ENCODE results near the gene TPBGL.

TPBGL gene

DNA sequence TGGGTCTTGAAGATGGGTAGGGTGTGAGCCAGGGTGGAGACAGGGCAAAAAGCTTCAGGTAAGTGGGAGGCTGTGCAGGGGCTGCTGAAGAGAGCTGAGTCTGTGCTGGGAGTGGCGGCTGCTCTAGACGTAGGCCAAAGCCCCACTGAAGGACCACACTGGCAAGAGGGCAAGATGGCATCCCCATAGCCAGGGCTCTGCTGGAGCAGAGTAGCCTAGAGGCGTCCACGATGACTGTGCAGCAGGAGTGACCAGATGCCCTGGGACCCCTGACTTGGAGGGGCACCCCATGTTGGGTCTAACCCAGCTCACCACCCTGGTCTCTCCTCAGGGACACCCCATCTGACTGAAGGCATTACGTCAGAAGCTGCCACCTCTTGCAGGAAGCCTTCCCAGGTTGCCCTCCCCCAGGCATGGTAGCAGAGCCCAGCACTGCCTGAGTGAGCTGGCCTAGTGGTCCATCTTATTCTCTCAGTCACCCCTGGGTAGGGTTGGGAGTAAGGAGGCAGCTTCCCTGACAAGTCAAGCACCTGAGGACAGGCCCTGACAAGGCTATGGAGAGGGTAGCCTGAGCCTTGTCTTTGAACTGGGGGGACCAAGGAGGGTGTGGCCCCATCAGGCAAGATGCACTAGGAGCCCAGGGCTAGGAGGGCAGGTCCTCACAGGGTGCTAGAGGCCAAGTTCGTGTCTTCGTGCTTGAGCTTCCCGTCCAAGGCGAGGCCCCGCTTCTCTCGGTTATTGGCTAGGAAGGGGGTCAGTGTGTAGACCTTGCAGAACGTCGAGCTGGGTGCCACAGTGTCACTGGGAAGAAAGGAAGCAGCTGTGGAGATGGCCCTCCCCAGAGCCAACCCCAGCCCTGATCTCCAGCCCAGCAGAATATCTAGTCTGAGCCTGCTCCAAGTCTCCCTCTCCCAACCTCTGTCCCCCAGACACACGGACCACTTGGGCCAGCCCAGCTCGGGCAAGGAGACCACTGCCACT is 33.1 kb downstream of the TPBGL start:
- peak; percentile 28 for DNase-seq

DNA sequence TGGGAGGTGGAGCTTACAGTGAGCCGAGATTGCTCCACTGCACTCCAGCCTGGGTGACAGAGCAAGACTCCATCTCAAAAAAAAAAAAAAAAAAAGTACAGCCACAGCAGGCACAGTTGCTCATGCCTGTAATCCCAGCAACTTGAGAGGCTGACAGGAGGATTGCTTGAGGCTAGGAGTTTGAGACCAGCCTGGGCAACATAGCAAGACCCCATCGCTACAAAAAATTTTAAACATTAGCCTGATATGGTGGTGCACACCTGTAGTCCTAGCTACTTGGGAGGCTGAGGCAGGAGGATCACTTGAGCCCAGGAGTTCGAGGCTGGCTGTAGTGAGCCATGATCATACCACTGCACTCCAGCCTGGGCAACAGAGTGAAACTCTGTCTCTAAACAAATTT is 34.1 kb downstream of the TPBGL start:
- DNase-seq, result peak; percentile 16

DNA sequence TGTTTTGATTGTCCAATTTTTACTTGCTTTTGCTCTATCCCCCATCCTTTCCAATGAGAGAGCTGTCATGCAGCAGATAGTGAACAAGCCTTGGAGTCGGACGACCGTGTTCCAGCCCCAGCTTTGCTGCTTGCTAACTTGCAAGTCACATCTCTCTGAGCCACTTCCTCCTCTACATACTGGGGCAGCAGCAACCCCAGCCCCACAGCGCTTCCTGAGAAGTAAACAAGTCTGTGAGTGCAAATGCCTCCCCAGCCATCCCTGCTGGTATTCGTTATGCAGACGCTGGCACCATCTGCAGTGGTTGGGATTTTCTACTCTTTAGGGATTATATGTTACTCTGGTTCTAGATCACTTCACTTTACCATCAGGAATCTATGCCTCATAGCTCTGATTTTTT is 35.0 kb downstream of the TPBGL start:
- DNase-seq, result peak; percentile 63

DNA sequence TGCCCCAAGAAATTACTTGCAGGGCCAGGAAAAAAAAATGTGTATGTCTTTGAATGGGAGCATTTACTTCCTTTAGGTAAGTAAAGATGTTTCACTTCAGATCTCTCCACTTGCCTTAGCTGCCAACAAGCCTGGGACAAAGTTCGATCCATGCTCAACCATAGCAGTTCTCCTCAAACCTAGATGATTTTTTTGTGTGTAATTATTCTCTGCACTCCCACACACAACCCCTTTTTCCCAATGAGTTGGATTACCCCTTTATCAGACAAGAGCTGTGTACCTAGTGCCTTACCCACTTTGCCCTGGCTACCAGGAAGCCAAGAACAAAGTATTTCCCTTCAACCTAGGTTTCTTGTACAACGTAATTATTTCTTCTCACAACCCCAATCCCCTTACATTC is 35.6 kb downstream of the TPBGL start:
- DNase-seq, result peak; percentile 4

DNA sequence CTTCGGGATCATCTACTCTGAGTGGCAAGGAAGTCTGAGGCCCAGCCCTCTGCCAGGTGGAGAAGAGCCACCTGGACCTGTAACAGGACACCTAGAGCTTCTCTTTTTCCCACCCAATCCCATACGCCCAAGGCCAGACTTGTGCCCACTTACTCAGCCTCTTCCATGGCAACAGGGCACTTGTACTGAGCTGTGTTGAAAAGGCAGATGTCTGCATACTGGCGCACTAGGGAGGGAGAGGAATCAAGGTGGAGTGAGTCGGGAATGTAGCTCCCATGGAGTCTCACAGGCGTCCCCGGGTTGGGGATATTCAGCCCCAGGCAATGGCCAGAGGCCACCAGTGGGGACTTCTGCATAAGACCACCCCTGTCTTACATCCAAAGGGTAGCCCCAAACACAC is 36.1 kb downstream of the TPBGL start:
- no peak for DNase-seq

DNA sequence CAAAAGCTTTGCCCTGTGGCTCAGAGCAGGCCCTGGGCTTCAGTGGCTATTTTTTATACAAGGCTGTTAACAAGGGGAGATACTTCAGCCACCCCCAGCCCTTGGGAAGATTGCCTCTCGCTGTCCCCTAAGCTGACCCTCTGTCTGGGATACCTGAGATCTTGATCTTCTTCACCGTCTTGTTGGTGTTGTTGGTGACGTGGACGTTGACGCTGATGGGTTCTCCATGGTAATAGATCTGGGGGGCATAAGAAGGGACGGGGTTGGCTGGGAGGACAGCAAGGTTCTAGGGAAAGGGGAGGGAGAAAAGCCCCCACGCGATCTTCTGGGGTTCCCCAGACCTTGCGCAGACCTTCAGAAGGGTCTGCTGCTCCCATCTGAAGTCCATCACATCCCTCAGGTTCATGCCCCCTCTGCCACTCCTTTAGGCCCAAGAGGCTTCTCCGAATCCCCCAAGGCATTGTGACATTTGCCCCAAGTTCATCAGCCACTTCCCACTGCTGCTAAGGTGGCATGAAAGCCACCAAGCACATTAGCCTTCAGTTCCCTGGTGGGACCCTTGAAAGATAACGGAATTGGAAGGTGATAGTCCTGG is 36.7 kb downstream of the TPBGL start:
- DNase-seq, result peak; percentile 22

DNA sequence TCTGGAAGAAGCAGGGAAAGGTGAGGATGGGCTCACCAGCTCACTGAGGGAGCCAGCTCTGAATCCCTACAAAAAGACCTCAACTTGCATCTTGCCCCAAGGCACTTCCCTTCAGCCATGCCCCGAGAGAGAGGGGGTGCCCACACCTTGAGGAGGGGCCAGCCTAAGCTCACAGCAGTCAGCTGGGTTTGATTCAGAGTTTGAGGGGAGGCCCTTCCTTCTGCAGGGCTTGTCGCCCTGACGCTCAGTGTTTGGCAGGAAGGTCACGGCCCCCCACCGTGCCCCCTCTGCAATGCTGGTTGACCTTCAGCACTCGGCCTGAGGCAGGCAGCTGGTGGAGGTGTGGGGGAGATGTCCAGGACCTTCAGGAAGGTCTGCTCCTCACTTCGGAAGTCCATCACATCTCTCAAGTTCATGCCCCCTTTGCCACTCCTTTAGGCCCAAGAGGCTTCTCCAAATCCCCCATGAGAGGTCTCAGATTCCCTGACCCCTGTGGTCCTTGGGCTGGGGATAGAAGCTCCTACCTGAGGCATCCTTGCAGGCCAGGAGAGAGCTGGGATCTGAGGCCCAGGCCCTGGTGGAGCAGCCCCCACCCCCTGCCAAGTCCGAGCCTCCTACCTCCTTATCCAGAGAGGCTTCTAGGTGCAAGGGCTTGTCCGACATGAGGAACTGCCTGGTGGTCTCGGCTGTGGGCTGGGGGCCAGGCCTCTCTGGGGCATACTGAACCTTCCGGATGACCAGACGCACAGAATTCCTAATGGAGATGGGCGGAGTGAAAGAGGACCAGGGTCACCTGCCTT is 37.6 kb downstream of the TPBGL start:
- peak; percentile 22 for DNase-seq

DNA sequence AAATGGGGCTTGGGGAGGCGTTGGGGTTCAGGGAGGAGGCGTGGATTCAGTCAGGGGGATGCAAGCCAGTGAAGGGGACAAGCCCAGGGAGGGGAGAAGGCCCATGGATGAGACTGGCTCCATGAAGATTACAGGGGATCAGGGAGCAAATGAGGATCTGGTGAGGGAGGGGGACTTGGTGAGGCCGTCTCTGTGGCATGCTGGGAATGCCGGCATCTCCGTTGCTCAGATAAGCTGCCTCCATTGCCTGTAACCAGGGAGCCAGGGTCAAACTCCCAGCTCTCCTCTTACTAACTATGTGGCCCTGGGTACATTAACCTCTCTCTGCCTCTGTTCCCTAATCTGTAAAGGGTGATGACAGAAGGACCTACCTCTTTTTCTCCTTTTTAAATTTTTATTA is 38.7 kb downstream of the TPBGL start:
- no peak for DNase-seq

DNA sequence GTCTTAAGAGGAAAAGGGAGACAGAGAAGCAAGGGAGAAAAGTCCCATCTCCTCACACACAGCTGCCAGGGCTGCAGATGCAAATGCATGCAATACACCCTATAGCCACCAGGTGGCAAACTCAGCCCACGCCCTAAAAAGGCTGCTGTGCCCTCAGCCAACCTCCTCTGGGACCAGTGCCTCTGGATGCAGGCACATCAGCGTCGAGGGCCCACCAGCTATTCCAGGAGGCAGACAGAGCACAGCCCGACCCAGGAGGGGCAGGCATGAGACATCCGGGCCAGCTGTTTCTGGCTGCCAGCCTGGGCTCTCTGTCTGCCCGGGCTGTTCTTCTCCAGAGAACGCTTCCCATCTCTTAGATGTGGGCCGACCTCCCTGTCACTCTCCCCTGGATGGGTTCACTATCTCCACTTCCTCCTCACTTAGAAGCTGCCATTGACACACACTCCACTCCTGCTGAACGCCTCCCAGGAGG is 39.7 kb downstream of the TPBGL start:
- peak; percentile 79 for DNase-seq

DNA sequence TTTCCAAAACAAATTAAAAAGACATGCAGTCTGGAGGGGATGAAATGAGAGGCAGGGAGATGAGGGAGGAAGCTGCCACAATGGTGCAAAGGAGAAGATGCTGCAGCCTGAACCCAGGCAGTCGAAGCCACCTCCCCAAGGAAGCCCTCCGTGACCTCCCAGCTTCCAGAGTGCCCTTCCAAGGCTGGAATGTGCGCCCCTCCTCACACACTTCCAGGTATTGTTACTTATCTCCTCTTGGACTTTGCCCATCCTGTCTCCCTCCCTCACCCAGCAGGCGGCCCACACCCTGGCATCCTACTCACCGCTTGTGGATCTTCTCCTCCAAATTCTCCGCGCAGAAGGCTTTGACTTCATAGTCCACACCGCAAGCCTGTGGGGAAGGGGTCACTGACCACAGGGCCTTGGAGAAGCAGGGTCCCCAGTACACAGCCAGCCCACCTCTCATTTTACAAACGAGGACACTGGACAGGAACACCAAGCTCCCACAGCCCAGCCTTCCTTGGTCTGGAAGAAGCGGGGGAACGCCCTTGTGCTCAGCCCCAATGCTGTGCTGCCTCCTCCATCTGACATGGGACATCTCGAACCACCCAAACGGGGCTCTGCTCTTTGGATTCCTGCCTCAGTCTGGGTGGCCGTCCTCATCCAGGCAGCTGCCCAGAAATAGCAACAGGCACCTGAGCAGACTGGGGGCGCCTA is 40.3 kb downstream of the TPBGL start:
- DNase-seq, result no peak

DNA sequence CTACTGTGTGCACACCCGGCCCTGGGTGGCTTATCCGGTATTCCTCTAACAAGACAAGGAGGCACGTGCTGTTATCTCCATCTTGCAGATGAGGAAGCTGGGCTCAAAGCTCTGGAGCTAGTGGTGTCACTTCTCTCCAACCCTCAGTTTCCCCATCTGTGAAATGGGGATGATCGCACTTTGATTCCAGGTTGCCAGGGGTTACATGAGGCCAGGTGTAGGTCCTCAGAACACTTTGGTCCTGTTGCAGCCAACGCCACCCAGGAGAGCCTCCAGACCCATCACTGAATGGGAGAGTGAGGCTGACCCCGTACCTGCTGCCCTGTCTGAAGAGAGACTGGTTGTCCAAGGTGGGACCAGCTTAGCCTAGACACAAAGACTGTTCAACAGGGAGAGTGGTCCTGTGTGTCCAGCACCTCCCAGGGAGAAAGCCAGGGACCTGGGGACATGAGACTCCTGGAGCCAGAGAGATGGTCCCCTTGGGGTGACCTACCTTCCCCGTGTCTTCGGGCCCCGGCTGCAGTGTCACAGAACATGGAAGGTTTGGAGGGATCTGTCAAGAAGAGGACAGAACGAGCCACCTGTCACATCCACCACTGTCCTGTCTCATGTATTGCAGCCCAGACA is 41.0 kb downstream of the TPBGL start:
- no peak for DNase-seq

DNA sequence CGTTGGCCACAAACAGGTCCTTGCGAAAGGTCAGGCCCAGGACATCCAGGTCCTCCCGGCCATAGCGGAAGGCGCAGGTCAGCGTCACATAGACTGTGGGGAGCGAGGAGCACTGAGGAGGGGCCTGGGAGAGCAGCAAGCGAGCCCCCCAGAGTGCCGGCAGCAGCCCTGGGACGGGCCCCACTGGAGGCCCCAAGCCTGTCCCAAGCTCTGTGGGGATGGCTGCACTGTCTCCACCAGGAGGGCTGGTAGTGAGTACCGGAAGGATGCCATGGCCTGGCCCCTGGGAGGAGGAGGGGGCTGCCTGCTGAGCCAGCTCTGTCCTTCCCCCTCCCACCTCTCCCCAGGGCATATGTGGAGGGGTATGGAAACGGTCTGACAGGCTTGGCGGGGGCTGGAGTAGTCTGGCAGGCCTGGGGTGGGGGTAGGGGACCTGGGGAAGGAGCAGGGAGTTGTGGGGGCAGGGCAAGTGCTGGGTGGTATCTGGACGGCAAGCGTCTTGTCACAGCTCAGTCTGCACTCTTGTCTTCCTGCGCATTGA is 42.9 kb downstream of the TPBGL start:
- no peak for DNase-seq

DNA sequence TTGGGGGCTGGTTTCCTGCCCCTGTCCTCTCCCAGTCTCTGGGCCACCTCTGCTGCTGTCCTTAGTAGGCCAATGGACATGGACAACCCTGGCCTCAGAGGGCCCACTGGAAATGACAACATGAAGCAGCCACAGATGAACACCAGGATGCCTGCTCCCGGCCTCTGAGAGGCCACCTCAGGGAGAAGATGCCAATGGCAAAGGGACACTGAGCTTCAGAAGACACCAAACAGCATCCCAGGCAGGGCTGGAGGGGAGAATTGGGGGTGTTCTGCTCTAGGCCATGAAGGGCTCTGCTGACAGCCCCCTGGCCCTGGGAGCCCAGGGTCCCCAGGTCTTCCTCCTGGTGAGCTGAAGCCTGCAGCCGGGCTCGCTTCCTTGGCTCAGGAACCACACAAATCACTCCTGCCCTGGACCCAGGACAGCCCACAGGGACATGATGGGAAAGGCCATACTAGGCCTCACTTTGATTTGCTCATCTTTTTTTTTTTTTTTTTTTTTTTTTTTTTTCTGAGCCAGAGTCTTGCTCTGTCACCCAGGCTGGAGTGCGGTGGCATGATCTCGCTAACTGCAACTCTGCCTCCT is 45.3 kb downstream of the TPBGL start:
- DNase-seq, result no peak

DNA sequence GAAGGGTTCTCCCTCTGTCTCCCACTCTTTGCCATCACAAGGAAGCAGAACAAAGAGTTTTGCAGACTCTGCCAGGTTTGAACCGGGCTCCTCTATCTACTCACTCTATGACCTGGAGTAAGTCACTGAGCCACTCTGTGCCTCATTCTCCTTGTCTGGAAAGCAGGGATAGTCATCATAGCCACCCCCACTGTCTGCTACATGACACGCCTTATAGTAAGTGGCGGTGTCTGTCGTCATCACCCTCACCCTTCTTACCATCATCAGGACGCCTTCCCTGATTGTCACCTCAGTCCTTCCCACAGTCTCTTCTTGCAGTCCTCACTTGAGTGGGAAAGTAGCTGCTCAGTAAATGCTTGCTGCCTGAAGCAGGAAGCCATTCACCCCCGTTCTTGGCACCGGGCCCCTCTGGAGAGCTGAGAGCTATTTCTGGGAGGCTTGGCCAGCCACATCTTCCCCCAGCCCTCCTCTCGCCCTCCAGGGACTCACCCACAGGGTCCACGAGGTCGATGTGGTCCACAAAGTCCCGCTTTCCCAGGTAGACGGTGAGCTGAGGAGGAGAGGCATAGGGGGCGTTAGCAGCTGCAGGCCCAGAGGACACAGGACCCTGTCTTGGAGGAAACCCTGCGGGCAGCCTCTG is 46.4 kb downstream of the TPBGL start:
- no peak for DNase-seq

DNA sequence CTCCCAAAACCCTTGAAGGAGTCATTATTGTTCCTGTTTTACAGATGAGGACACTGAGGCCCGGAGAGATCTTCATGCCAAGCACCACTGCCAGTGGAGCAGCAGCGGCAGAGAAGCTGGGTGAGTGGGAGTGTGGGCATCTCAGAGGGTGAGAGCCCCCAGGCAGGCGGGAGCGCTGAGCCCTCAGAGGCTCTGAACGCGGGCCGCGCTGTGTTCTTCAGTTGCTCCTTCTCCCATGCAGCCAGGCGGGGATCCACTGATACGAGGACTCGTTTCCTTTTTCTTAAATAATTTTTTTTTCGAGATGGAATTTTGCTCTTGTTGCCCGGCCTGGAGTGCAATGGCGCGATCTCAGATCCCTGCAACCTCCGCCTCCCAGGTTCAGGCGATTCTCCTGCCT is 47.0 kb downstream of the TPBGL start:
- DNase-seq, result no peak

DNA sequence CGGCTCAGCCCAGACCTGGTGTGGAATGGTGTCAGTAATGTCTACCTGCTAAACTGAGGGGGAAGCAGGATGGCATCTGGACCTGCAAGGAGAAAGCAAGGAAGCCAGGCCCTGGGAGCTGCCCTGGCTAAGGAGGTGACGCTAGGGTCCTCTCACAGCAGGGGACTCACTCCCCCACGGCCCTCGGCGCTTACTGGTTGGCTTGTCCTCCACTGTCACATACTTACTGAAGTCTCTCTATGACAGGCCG is 48.9 kb downstream of the TPBGL start:
- no peak for DNase-seq

DNA sequence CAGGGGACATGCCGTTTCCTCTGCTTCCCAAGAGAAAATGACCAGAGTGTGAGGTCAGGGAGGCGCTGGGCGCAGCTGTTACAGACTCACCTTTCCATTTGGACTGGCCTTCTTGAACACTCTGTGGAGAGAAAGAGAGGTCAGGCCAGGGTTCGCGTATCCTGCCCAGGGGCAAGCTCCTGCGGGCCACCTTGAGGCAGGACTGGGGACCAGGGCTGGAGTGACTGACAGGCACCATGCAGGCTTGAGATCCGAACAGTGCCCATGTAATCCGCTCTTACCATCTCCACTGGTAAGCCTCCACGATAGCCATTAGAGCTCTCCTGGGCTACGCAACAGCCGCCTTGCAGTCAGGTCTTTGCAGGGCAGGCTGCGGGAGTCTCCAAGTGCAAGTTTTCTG is 49.3 kb downstream of the TPBGL start:
- no peak for DNase-seq

DNA sequence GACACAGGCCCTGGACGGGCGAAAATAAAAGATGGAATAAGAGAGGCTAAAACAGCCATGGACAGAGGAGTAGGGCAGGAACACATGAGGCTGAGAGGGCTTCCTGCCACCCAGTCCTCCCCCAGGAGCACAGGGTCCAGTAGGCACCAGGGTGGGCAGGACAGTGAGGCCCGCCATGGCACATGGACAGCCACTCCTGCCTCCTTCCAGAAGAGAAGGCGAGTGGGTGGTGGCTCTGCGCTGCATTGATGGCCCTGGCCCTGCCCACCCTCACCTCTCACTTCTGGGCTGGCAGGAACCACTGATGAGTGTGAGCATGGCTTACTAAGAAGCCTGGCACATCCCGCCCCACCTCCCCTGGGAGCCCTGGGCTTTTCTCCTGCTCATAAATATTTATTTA is 51.2 kb downstream of the TPBGL start:
- DNase-seq, result no peak

DNA sequence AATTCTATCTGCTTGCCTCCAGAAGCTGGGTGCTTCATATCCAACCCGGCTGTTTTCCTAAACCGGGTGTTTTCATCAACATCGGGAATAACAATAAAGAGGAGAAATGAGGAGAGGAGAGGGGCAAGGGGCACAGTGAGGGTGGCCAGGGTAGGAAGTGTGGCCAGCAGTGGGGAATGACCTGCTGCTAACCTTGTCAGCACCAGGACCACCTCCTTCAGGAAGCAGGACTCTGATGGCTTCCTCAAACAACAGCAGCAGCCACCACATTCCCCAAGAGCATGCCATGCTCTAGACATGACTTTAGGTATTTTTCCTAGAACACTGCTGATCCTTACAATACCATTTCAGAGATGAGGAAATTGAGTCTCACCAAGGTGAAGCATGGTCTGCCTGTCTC is 52.4 kb downstream of the TPBGL start:
- DNase-seq, result no peak

Measured in activated CD4-positive, CD25-positive, alpha-beta regulatory T cell treated with anti-CD3 and anti-CD28 coated beads, Interleukin-2, amount 50 U/mL, for 72 hours (primary cell).